KBM-7 (cell line): ENCODE data around the gene GLRX2.
A peak's percentile ranks its signal among the peaks of the same experiment; 100 is the strongest.
"Not testable (repeated sequence)": the region's sequence is repeated elsewhere in the genome, so short reads cannot be mapped to it uniquely, and the experiment has no call there.

Experiments
- DNase-seq: peaks from one replicate; pipeline ENCODE4 v3.0.0-alpha.2; 2015
- in situ Hi-C: fragments of 300-500 bp; cut with MboI; formaldehyde crosslinking; loops from 2 replicates; pipeline ENCODE4 v1.14.3; 2020; ENCODE audit warnings: low sequenced_read_pairs, low pct_unique_long_range_greater_than_20kb, mixed read lengths

Gene GLRX2

GRCh38 chr1:193069748-193070385, 35.3 kb downstream of the GLRX2 start:
- in situ Hi-C loops, result no loop called here

DNA sequence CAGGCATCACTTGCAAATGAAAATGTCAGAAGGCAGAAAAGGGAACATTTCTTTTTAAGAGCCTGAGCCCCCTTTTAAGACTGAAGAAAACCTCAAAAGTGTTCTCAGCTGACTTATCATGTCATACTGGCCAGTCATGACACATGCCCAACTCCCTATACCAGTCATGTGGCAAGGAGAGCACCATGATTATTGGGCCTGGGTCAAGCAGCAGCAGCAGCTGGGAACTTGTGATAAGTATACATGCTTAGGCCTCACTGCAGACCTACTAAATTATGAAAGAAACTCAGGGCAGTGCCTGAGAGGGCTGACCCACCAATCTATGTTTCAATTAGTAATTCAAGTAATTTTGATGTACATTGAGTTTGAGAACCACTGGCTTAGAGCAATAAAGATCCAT, 37.2 kb downstream of the GLRX2 start:
- in situ Hi-C loops, result no loop called here
- DNase-seq, result no peak

More at GRCh38 chr1:193069748-193070385, 35.3 kb downstream of the GLRX2 start:
- peak; percentile 46 for DNase-seq

DNA sequence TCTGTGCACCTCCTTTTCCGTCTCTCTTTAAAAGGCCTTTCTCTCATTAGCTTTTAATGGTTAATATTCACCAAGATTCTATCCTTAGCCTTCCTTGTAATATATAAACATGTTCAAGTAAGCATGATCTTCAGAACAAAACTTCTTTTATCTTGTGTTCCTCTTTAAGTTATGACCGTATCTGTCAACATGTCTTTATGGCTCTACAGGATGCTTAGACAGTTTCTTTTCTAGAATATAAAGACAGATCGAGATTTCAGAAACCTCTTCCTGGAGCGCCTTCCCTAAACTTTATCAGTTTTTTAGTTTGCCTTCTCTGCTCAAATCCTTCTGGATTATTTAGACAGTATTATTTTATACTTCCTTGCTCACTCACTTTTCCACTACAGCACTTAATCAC, 38.6 kb downstream of the GLRX2 start:
- no peak for DNase-seq
- in situ Hi-C loops, result no loop called here

- in situ Hi-C loops, result no loop called here
- DNase-seq, result no peak
Measured at GRCh38 chr1:193065954-193066353, 39.3 kb downstream of the GLRX2 start.

GRCh38 chr1:193062698-193063463, 42.3 kb downstream of the GLRX2 start:
- no peak for DNase-seq
- in situ Hi-C loops, result no loop called here

DNA sequence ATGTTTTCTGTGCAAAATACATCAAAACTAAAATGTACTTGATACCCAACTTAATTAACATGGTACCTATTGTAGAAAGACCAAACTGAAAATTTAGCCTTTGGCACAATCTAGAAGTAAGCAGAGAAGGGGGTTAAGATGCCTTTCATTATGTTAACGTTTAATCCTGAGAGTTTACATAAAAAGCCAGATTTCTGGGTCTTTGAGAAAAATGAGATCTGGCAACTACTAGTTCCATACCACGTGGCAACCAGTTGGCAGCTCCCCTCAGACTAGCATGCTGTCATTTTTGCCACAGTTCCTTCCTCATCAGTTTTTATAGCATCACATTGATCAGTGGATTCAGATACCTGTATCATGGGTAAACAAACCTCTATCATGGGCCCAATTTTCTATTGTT, 44.3 kb downstream of the GLRX2 start:
- peak; percentile 48 for DNase-seq
- in situ Hi-C loops, result no loop called here

DNA sequence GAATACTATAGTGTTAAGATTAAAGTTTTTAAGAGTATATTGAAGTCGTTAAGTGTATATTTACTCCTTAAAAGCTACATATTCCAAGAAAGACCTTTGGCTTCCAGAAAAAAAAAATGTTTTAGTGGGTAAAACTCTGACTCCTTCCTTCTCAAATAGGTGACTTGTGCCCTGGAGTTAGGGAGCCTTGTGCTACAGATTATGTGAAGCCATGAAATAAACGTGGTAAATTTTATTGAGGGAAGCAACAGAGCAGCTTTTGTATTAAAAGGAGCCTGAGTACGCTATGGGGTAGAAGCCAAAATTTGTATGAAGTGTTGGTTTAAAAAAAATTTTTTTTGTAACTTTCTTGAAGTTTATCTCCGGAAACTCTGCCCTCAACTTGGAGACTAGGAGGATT, 44.8 kb downstream of the GLRX2 start:
- peak; percentile 16 for DNase-seq
- in situ Hi-C loops, result no loop called here

GRCh38 chr1:193060115-193060403, 45.2 kb downstream of the GLRX2 start:
- no peak for DNase-seq
- in situ Hi-C loops, result no loop called here

DNA sequence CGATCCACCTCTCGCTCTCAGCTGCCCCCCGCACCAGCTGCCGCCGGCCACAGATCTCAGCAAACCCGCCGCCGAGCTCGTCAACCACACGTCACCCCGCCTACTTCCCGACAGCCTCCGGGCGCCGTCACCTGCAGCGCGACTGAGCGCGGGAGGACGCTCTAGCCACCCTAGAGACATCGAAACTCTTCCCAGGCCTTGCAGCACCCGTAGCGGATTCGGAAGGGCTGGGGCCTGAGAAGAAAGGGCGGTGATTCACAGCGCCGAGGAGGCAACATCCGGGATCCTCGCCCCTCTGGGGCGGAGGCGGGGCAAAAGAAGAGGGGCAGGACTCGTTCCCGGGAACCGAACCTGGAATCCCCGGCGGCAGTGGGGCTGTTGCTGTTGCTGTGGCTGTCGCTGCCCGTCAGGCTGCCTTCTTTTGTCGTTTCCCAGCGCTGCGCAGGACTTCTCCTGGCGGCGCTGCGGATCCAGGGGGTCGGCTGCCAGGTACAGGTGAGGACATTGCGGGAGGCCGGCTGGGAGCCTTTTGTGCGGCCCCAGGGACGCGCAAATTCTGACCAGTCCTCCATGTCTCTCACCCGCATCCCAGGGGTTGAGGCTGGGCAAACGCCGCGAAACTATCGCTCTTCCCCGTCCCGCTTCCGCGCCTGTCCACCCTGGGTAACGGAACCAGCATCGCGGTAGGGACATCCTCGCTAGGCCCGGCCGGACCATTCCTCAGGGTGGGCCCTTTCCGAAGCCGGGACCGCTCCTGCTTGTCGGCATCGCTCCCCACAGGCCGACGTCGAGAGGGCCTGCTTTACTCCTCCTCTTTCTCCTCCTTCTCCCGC, 45.7 kb downstream of the GLRX2 start, which contains the start of the genes RO60 and UCHL5:
TSS of gene RO60 (plus strand) at position 331 of the 833 bp plus-strand sequence. CDS start 9,443 bp downstream, outside the sequence.
TSS of gene UCHL5 (minus strand) at position 79 of the 833 bp plus-strand sequence. CDS start 100 bp downstream, outside the sequence.
- in situ Hi-C loops, result no loop called here

DNA sequence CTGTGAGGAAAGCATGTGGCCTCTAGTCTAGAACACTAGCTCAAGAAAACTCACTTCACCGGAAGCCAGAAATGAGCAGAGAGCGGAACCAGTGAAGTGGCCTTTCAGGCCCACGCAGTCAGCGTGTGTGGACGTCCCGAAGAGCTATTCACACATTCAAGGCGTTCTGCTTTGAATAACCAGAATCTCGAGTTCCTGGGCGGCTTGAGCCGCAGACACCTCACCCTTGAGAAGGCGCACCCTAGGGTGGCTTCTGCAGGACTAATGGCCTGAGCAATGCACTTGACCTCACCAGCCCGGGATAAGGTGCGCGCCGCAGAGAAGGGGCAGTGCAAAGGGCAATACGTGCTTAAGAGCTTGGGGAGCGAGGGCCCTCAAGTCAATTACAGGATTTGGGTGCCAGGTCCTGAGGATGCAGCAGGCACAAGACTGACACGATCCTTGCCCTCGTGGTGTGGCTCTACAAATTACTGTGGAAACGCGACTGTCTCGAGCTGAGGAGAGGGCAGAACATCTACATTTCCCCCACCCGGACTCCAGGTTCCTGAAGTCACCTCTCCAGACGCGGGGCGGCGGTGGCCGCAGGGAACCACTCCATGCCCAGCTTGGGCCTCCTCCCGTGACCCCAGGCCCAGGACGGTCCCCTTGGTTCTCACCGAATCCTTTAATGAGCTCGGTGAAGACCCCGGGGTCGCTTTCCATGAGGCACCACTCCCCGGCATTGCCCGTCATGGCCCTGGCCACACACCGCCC, 46.5 kb downstream of the GLRX2 start:
- in situ Hi-C loops, result no loop called here
- DNase-seq, result peak; percentile 72

More for the DNA sequence above, 45.7 kb downstream of the GLRX2 start, which contains the start of the genes RO60 and UCHL5:
- peak; percentile 99 for DNase-seq

DNA sequence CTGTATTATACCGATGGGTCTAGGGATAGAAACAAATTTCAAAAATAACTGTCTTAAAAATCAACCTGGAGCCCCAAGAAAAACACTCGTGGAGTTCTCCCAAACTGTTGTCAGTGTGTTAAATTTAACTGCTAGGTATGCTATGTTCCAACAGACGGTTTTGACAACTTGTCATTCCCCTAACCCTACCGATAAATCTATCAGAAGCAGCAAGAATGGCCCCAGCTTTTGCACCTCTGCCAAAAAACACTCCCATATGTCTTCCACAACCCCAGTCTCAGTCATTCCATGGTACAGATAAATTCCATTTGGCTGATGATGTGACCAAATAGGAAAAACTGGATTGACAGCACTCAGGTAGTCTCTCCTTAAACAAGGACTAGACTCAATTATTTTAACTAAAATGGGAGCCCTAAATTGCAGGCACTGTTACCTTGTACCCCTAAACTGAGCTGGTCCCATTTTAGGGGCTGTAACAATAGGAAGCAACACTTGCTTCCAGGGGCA, 51.0 kb downstream of the GLRX2 start:
- no peak for DNase-seq
- in situ Hi-C loops, result no loop called here

DNA sequence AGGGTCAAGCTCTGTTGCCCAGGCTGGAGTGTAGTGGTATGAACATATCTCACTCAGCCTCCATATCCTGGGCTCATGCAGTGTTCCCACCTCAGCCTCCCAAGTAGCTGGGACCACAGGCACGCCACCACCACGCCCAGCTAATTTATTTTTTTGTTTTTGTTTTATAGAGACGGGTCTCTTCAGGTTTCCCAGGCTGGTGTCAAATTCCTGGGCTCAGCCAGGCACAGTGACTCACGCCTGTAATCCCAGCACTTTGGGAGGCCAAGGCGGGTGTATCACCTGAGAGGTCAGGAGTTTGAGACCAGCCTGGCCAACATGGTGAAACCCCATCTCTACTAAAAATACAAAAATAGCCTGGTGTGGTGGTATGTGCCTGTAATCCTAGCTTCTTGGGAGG, 56.3 kb downstream of the GLRX2 start:
- in situ Hi-C loops, DNase-seq: not testable (repeated sequence)
